ENCODE measurements around the gene LRP1. TPM values are rescaled to one million over a fixed set of nuclear protein-coding genes. Genes with fewer than 3 reads are reported as not detected.

The LRP1 gene
- total RNA-seq, 6 experiments from 2014 or later, result 187 to 332 (median 201) TPM

DNA sequence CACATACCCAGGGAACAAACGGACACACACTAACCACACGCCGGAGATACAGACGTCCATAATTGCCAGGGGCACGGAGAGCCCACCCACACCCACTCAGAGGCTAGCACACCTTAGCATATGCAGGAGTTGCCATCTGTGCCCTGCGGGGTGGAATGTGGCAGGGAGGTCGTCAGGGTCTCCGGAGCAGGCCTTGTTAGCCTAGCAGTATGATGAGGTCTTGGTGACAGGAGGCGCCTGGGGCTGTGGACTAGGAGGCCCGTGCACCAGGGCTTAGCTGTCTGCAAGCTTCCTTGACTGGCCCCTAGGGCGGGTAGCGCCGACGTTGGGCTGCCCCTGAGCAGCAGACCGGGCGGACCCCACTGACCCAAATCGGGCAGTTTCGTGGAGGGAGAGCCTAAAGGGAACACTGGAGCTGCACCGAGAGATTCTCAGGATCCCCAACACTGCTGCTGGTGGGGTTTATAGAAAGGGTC is 112.7 kb downstream of the LRP1 start:
- no peaks in the 10 kb centered on the region; the same call in 1 of the 2 replicates for H3K9me3 Mint-ChIP-seq
- TF ChIP-seq, protein P1, sequence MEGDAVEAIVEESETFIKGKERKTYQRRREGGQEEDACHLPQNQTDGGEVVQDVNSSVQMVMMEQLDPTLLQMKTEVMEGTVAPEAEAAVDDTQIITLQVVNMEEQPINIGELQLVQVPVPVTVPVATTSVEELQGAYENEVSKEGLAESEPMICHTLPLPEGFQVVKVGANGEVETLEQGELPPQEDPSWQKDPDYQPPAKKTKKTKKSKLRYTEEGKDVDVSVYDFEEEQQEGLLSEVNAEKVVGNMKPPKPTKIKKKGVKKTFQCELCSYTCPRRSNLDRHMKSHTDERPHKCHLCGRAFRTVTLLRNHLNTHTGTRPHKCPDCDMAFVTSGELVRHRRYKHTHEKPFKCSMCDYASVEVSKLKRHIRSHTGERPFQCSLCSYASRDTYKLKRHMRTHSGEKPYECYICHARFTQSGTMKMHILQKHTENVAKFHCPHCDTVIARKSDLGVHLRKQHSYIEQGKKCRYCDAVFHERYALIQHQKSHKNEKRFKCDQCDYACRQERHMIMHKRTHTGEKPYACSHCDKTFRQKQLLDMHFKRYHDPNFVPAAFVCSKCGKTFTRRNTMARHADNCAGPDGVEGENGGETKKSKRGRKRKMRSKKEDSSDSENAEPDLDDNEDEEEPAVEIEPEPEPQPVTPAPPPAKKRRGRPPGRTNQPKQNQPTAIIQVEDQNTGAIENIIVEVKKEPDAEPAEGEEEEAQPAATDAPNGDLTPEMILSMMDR (IDR thresholded peaks at IDR 0.05), result no peak; the same call in 1 of the 2 replicates
- peak; percentile 28 for DNase-seq
- peak overlapping the region; percentile 54; the same call in 1 of the 2 replicates for H3K27ac Mint-ChIP-seq
- H3K4me1 Mint-ChIP-seq (ENCODE audit: low read depth), result peaks cover 50% of the 10 kb centered on the region
- peaks cover 23% of the 10 kb centered on the region for H3K27me3 Mint-ChIP-seq (ENCODE audit: insufficient read depth)
- no peaks in the 10 kb centered on the region for H3K36me3 Mint-ChIP-seq (ENCODE audit: low read depth)
- peak overlapping the region; percentile 81 for H3K4me3 Mint-ChIP-seq

DNA sequence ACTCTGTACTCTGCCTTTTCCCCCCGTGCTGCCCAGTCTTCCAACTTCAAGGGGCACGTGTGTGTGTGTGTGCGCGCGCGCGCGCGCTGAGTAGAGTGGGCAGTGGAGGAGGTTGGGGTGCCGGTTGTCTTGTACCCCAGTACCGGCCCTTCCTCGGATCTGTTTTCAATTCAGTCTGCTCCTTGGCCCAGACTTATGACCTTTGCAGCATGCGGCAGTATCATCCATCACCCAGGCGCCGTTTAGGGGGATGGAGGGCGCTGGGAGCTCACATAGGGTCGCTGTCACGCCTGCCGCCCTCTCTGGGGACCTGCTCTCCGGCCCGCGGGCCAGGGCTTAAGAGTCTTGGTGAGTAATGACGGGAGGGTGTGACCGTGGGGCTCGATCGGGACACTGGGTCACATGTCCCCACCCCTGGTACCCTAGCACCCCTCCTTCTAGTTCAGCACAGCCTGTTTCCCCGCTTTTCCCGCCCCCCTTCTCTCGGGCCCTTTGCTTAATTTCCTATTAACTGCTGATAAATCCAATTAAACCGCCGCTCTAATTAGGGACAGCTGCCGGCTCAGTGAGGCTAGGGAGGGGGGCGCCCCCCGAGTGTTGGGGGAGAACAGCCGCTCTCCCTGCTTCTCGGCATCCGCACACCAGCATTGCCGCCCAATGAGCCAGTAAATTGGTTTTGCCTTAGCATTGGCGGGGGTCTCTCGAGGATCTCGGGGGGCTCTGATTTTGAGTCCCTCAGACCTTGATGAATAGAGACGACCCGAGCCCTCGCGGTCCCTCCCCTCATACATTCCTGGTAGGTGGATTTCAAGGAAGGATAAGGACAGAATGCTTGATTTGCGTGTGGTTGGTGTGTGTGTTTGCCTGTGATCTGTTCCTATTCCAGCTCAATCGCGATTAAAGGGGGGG is 113.4 kb downstream of the LRP1 start:
- peak overlapping the region; percentile 81 for H3K4me3 Mint-ChIP-seq
- TF ChIP-seq, protein P1 (IDR thresholded peaks at IDR 0.05), result 0 out of 2 replicates have a peak, but pooled peaks have one; percentile 3
- H3K27me3 Mint-ChIP-seq (ENCODE audit: insufficient read depth), result peaks cover 23% of the 10 kb centered on the region
- no peak overlapping the region for H3K27ac Mint-ChIP-seq
- H3K4me1 Mint-ChIP-seq (ENCODE audit: low read depth), result peaks cover 49% of the 10 kb centered on the region
- H3K9me3 Mint-ChIP-seq, result no peaks in the 10 kb centered on the region; the same call in 1 of the 2 replicates
- no peaks in the 10 kb centered on the region for H3K36me3 Mint-ChIP-seq (ENCODE audit: low read depth)
- DNase-seq, result no peak

DNA sequence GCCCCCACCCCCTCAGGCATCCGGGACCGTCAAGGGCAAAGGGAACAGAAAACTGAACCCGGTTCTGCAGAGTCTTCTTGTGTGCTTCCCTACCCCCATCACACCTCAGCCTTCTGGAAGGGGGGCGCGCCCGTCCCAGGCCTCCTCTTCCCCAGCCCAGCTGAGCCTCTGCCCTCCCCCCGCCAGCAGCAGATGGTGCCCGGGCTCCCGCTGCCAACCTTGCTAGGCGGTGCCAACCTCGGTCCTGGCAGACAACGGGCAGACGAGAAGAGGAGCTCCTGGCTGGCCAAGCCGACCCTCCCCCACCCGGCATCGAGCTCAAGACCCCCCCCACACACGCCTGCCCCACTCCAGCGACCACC is 114.0 kb downstream of the LRP1 start:
- no peak for DNase-seq

DNA sequence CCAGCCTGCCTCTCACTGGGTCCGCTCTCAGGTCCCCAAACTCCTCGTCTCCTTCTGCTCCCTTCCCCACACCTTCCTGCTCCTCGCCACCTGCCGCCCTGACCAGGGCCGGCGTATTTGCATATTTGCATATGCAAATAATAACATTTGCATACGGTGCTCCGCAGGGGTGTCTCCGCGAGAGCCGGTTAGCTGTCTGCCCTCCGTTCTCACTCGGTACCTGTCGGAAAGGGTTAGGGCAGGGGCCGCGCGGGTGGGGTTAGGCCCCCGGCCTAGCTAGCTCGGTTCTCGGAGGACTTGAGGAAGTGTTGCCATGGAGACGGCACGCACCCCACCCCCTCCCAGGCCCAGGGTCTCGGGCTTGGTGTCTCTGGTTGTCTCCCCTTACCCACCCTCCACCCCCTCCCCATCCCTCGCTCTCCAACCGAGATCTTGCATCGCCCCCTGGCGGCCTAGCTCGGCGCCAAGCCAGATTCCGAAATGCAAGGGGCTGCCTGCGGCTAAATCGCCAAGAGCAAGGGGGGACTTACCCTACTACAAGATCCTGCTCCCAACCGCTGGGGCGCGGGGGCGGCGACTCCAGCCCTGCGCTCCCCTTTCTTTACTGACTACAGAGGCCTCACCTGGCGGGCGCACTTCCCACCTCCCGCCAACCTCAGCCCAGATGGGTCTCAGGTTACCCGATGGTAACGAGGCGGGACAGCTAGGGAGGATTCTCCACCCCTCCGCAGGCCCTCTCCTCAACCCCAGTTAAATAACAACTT is 114.6 kb downstream of the LRP1 start:
- DNase-seq, result no peak
- Mint-ChIP-seq H3K9me3 (no peaks in the 10 kb centered on the region; the same call in 1 of the 2 replicates), H3K27ac (no peak overlapping the region), H3K27me3 (ENCODE audit: insufficient read depth) (peaks cover 23% of the 10 kb centered on the region), H3K4me3 (peak overlapping the region; percentile 77), H3K4me1 (ENCODE audit: low read depth) (peaks cover 37% of the 10 kb centered on the region), H3K36me3 (ENCODE audit: low read depth) (no peaks in the 10 kb centered on the region)
- TF ChIP-seq, protein P1 (IDR thresholded peaks at IDR 0.05), result peak; percentile 80

More for the DNA sequence above, 114.0 kb downstream of the LRP1 start:
- Mint-ChIP-seq H3K4me1 (ENCODE audit: low read depth) (peaks cover 43% of the 10 kb centered on the region), H3K4me3 (0 out of 2 replicates have a peak overlapping the region, but pooled peaks have one; percentile 81), H3K27me3 (ENCODE audit: insufficient read depth) (peaks cover 23% of the 10 kb centered on the region), H3K9me3 (no peaks in the 10 kb centered on the region; the same call in 1 of the 2 replicates), H3K27ac (no peak overlapping the region), H3K36me3 (ENCODE audit: low read depth) (no peaks in the 10 kb centered on the region)
- TF ChIP-seq, protein P1 (IDR thresholded peaks at IDR 0.05), result no peak

DNA sequence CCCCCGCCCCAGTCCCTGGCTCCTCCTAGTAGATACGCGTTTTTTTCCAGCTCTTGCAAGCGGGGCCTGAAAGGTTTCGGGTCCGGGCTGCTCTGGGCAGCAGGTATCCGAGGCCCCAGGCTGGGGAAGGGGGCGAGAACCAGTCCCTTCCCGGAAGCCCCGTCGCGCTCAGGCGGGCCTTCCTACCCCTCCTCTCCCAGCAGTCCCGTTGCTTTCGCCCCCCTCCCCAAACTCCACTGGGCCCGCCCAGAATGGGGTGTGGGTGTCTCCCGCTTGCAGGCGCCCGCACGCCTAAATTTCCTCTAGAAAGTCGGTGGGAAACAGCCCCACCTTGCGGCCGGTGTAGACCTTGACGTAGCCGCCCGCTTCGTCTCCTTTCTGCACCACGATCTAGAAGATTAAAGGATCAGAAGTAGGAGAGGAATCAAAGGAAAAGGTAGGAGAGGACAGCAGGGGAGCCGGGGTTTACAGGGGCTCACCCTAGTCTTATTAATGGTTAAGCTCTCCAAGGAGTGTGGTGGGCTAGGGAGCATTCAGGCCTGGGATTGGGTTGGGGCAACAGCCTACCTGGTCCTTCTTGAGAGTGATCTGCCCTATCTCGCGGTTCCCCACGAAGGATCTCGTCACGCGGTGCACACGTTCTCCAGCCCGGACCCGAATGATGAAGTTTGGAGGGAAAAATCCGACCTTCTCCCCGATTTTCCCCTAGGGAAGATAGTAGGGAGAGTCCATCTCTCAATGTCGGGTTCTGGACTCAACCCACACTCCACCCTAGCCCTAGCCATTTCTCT is 115.4 kb downstream of the LRP1 start:
- Mint-ChIP-seq H3K36me3 (ENCODE audit: low read depth) (no peaks in the 10 kb centered on the region; the same call in 1 of the 2 replicates), H3K9me3 (no peaks in the 10 kb centered on the region; the same call in 1 of the 2 replicates), H3K27ac (no peak overlapping the region), H3K4me1 (ENCODE audit: low read depth) (peaks cover 32% of the 10 kb centered on the region), H3K4me3 (peak overlapping the region; percentile 69), H3K27me3 (ENCODE audit: insufficient read depth) (peaks cover 23% of the 10 kb centered on the region)
- TF ChIP-seq, protein P1 (IDR thresholded peaks at IDR 0.05), result peak; percentile 82
- DNase-seq, result peak; percentile 37

Measured in HFFc6 (cell line).